NCI-H1048 (cell line): ENCODE results near the gene RHBDF2.

Experiments
- DNase-seq: peaks from one replicate; lab custom pipeline; 2025; lab: John Stamatoyannopoulos, UW

The RHBDF2 gene

GRCh38 chr17:76478730-76479514 is 22.3 kb downstream of the RHBDF2 start:
- DNase-seq, result no peak

- DNase-seq, result no peak
Measured at GRCh38 chr17:76478097-76478496, 23.1 kb downstream of the RHBDF2 start.

DNA sequence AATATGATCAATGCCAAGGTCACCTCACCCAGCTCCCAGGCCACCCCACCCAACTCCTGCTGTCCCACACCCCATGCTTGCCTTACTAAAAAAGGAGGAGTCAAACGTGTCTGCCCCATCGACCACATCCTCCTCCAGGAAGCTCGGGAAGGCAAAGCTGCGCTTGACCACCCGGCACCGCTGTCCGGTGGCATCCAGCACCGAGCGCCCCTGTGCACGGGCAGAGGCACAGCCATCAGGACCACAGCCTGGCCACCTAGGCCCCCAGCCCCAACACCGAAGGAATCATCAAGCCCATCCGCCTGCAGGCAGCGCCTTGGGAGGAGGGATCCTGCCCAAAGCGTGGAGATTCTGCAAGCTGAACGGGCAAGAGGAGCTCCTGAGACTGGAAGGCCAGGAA is 23.6 kb downstream of the RHBDF2 start:
- no peak for DNase-seq

GRCh38 chr17:76476736-76477135 is 24.5 kb downstream of the RHBDF2 start:
- no peak for DNase-seq

DNA sequence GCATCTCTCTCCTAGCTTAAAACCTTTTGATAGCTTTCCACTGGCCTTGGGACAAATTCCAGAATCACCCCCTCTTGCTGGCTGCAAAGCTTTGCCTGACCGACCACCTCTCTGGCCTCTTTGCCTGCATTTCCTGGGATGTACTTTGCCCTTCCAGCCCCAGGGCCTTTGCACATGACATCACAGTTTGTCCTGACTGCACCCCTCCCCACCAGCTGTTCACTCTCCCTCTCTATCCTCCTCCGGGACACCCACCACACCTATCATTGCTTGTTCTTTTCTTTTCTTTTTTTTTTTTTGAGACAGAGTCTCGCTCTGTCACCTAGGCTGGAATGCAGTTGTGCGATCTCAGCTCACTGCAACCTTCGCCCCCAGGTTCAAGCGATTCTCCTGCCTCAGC is 25.9 kb downstream of the RHBDF2 start:
- DNase-seq, result no peak

GRCh38 chr17:76474894-76475293 is 26.3 kb downstream of the RHBDF2 start:
- DNase-seq, result no peak

DNA sequence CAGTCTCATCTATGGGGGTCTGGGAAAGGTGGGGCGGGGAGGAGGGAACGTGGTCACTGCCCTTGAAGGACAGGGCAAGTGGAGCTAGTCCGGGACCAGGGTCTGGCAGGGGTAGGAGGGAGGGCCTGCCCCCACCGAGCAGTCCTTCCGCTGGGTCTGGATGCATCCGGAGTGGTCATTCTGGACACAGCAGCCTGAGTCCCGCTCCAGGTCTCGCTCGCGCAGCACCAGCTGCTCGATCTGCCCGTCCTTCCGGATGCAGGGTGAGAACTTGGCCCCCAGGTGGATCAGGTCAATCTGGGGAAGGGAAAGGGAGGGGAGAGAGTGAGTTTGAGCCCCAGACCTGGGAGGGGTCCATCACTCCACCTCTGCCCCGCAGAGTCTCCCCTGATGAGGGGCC is 27.0 kb downstream of the RHBDF2 start:
- DNase-seq, result no peak

- no peak for DNase-seq
Measured at GRCh38 chr17:76473541-76473985, 27.7 kb downstream of the RHBDF2 start.

GRCh38 chr17:76472726-76473125 is 28.5 kb downstream of the RHBDF2 start:
- no peak for DNase-seq

DNA sequence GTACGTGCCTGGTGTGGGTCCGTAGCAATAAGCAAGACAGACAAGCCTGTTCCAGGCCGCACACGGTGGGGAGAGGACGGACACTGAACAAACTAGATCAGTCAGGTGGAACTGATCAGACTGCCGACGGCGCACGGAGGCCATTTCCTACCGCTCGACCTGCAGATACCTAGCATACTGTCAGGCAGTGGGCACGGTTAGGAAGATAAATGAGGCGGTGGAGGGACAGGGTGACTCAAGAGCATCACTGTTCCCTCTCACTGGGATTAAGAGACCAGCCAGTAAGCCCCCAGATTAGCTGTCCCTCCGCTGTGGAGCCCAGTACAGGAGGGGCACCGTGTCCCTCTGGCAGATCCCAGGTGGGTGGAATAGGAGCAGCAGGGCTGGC is 29.0 kb downstream of the RHBDF2 start:
- no peak for DNase-seq

DNA sequence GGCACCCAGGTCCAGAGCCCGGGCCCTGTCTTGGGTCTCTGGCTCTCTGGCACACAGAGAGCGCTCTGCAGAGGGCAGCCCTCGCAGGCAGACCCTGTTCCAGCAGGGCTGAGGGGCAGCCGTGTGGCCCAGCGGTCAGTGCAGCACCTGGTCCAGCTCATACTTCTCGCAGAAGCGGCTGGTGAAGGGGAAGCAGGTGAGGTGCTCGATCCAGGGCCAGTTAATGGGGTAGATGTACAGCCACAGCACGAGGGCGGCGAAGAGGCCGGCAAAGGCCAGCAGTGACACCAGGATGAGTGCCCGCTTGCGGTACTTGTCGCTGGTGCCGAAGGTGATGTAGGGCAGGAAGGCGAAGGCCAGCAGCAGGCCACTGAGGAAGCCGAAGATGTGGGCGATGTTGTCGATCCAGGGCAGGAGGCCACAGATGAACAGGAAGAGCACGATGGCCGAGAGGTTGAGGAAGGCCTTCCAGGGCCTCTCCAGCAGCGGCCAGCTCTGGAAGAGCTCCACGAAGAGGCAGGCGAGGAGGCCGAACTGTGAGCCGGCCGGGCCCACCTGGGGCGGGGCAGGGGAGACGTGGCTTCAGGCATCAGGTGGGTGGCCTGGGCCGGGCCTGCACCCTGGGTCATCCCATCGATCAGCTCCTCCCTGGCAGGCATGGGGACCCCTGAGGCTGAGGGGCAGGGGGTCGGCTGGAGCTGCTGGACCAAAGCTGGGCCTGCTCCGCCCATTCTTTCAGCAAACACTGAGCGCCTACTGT is 29.5 kb downstream of the RHBDF2 start:
- no peak for DNase-seq

DNA sequence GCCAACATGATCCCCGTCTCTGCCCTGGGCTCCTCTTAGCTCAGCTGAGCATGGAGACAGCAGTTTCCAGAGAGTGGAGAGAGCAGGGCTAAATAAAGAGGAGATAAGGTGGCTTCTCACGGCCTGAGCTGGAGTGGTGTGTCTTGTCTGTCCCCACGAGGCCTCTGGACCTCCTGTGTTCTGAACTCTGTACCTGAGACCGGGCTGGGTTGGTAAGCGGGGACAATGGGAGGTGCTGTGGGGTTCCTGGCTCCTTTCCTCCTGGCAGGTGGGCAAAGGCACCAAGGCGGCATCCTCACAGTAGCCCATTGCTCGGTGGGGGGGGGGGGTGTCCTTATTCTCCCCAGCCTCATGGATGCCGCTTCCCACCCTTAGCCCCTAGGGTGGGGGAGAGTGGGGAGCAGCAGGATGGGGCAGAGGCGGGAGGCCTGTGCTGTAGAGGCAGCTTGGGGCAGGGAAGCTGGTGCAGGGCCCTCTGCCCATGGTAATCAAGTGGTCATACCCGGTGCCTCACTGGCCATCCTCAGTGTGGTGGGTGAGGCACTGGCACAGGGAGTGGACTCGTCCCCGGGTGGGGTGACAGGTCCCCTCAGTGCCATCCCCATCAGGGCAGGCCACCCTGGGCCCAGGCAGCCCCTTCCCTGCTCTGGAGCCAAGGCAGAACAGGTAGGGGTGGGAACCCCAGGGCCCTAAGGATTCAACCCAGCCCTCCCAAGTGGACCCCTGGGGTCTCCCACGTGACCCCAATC is 31.1 kb downstream of the RHBDF2 start:
- DNase-seq, result no peak

GRCh38 chr17:76469076-76469990 is 31.9 kb downstream of the RHBDF2 start:
- DNase-seq, result no peak

DNA sequence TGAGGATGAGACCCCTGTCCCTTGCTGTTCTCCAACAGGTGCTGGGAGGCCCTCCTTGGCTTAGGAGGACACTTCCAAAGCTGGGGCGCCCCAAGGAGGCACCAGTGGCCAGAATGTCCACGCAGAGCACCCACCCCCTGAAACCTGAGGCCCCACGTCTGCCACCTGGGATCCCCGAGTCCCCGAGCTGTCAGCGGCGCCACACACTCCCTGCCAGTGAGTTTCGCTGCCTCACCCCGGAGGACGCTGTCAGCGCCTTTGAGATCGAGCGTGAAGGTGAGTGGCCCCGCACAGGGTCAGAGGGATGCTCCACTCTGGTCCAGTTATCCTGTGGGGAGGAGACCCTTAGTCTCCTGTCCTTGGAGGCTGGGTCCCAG is 32.6 kb downstream of the RHBDF2 start:
- no peak for DNase-seq

DNA sequence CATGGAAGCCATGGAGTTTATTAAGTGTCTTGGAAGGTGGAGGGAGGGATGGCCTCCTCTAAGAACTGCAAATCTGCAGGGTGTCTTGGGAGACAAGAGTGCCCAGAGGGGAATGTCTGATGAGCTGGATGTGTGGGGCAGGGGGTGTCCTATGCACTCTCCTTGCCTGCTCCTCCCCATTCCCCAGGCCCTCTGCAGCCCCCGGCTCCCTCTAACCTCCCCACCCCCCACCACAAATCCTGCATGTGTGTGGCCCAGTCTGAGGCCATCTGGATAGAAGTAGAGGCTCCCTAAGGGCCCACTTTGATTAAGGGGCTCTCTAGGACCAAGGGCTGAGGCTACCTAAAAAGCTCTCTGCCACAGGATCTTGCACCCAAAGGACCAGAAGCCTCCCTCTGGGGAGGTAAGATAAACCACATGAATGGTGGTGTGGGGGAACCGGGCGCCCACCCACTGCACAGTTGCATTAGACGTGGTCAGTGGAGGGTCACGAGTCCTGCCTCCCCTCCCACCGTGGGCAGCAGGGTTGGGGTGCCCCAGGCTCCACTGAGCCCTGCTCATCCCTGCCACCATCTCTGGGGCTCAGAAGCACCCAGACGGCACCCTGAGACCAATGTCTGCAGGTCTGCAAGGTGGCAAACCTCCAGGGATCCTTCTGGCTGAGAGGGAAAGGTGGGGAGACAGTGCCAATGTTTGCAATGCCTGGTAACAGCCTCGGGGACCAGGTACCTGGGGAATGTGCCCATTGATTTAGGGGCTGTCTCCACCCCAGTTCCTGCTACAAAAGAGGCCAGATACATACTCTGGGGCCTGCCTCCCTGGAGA is 33.2 kb downstream of the RHBDF2 start:
- DNase-seq, result no peak

GRCh38 chr17:76467366-76467765 is 33.9 kb downstream of the RHBDF2 start, which contains the start of gene AANAT:
Gene AANAT (plus strand): TSS chr17:76467603. CDS start chr17:76468747, 1,144 bp downstream.
- no peak for DNase-seq

DNA sequence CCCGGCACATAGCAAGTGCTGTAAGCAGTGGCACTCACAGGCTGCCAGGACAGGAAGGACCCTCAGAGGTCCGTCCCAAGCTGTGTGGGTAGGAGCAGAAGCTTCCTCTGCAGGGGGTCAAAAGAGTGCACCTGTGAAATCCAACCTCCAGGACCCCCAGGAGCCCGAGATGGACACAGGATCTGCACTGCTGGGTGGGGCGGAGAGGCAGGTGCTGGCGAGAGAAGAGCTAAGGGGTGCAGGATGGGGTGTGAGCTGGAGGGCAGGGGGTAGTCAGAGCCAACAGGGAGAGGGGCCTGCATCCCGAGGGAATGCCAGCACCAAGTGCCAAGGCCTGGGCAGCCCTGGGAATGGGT is 34.5 kb downstream of the RHBDF2 start:
- DNase-seq, result no peak

DNA sequence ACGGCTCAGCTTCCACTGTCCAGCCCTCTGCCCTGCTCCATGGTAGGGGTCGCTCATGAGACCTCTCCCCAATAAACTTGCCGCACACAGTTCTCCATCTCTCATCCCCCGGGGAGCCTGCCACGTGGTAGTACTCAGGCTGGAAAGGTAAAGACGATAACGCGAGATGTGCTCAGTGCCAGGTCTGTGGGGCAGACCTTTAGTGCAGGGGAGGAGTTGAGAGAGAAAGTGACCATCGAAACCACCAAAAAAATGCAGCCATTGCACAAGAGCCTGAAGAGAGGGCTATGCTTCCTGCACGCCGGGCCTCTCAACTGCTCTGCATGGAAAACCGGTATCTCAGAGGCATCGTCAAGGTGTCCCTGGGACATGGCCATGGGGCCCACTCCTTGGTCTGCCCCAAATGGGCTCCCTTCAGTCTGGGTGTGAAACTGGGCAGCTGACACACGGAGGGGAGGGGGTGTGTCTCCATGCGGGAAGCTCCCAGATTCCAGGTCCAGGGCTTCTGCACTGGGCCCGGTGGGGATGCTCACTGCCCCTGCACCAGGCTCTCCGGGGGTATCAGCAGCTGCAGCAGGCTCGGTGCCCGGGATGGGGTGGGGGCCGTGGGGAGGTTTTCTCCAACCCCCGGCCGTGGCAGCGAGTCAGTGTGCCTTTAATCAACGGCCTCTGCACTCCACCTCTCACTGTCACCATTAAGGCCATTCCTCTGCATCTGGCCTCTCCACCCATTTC is 38.5 kb downstream of the RHBDF2 start:
- no peak for DNase-seq

GRCh38 chr17:76461765-76462555 is 39.3 kb downstream of the RHBDF2 start:
- no peak for DNase-seq
